Vagina (tissue), 2 donors: ENCODE results near the gene SHF. TPM values are rescaled to one million over a fixed set of nuclear protein-coding genes. Genes with fewer than 3 reads are reported as not detected.
A peak's percentile ranks its signal among the peaks of the same experiment; 100 is the strongest.
"Not testable (repeated sequence)": the region's sequence is repeated elsewhere in the genome, so short reads cannot be mapped to it uniquely, and the experiment has no call there.

Experiments used
- DNase-seq, 2 donors: peaks; one replicate each; pipeline ENCODE4 v3.0.0-alpha.2; 2017; ENCODE audit errors: extremely low spot score in 2 of 2
- H3K27ac ChIP-seq: fragments of 200-600 bp; sonication (generic); one replicate; pipeline ENCODE4 v1.5.1; 2019
- H3K27me3 ChIP-seq: fragments of 200-600 bp; sonication (generic); one replicate; pipeline ENCODE4 v1.5.1; 2019
- H3K36me3 ChIP-seq, 2 donors: fragments of 200-600 bp; sonication (generic); one replicate each; pipeline ENCODE4 v1.5.1; 2017 to 2019
- H3K4me1 ChIP-seq: fragments of 200-600 bp; sonication (generic); one replicate; pipeline ENCODE4 v1.5.1; 2019
- H3K4me3 ChIP-seq, 2 donors: fragments of 200-600 bp; sonication (generic); 1 replicate in 1 of 2; 2 replicates in 1 of 2; pipeline ENCODE4 v1.5.1; 2016 to 2019
- H3K9me3 ChIP-seq: fragments of 200-600 bp; sonication (generic); one replicate; pipeline ENCODE4 v1.5.1; 2019
- CTCF ChIP-seq, 3 experiments: fragments of 450-650 bp in 2 of 3; fragments of 200-600 bp in 1 of 3; sonication (generic) in 1 of 3; IDR thresholded peaks; one replicate each; pipeline ENCODE4 v1.5.1; 2017 to 2019; ENCODE audit warnings: antibody characterized with exemption in 3 of 3, mild to moderate bottlenecking in 2 of 3, moderate library complexity in 2 of 3
- POLR2A ChIP-seq, 2 donors: fragments of 450-650 bp; IDR thresholded peaks; one replicate each; pipeline ENCODE4 v1.6.1; 2017; ENCODE audit warnings: antibody characterized with exemption in 2 of 2, mild to moderate bottlenecking in 2 of 2, moderate library complexity in 2 of 2
- POLR2AphosphoS5 ChIP-seq, 2 donors: sonication (generic); formaldehyde crosslinking; IDR thresholded peaks; one replicate each; pipeline ENCODE4 v1.9.0; 2017; ENCODE audit warnings: antibody characterized with exemption in 2 of 2, mild to moderate bottlenecking in 2 of 2, low read depth in 1 of 2; ENCODE audit not compliant: insufficient read depth in 1 of 2
- intact Hi-C: fragments of 100-400 bp; cut with DNase I; formaldehyde crosslinking; loops from one replicate; pipeline ENCODE4 v1.15.1; 2023
- total RNA-seq: library from RNA; depleted of rRNA; stranded (reverse); fragments of >200 nt; gene quantifications from one replicate; pipeline ENCODE4 v1.2.3, GENCODE V29; 2016

The SHF gene
- total RNA-seq, 1 donor from 2014 or later = 15.0 TPM

GRCh38 chr15:45136378-45136764 lies 51.4 kb downstream of the SHF start:
- TF ChIP-seq POLR2A (IDR thresholded peaks at IDR 0.05) (no peak), POLR2AphosphoS5 (IDR thresholded peaks at IDR 0.05; ENCODE audit: insufficient read depth in 1 of 2, low read depth in 1 of 2) (no peak), CTCF (IDR thresholded peaks at IDR 0.05) (no peak)
- H3K36me3 ChIP-seq = no peaks in the 10 kb centered on the region
- no peak overlapping the region for H3K4me3 ChIP-seq
- H3K27me3 ChIP-seq = peaks cover 6% of the 10 kb centered on the region
- no peaks in the 10 kb centered on the region for H3K9me3 ChIP-seq
- DNase-seq = no peak
- H3K27ac ChIP-seq = no peak overlapping the region
- no peaks in the 10 kb centered on the region for H3K4me1 ChIP-seq
- intact Hi-C loops = no loop called here

DNA sequence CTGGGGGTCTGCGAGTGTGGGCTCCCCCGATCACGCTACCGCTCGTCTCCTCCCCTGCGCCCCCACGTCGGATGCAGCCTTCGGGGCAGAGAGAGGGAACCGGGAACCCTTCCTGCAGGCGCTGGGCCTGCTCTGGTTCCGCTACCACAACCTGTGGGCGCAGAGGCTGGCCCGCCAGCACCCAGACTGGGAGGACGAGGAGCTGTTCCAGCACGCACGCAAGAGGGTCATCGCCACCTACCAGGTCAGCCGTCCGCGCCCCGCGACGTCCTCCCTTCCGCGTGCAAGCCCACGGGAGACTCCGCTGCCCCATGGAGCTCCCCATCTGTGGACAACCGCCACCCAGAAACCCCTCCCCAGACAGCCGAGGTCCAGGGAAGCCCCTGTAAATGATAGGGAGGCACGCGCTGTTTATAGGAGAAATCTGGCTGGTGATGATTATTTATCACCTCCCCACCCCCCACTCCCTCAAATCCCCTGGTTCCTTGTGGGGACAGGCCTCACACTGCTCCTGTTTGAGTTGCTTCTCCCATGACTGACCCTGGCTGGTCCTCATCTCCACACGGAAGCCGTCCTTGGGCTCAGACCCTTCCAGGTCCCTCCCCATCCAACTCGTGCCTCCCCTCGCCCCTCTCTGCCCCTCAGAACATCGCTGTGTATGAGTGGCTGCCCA lies 51.9 kb downstream of the SHF start:
- H3K27me3 ChIP-seq, H3K4me3 ChIP-seq, H3K9me3 ChIP-seq, intact Hi-C loops, H3K36me3 ChIP-seq, H3K27ac ChIP-seq, DNase-seq, H3K4me1 ChIP-seq: not testable (repeated sequence)

GRCh38 chr15:45134682-45135604 lies 52.8 kb downstream of the SHF start:
- H3K4me1 ChIP-seq = peaks cover 2% of the 10 kb centered on the region
- H3K36me3 ChIP-seq = no peaks in the 10 kb centered on the region
- TF ChIP-seq POLR2AphosphoS5 (IDR thresholded peaks at IDR 0.05; ENCODE audit: insufficient read depth in 1 of 2, low read depth in 1 of 2) (no peak), CTCF (IDR thresholded peaks at IDR 0.05) (no peak), POLR2A (IDR thresholded peaks at IDR 0.05) (no peak)
- intact Hi-C loops = no loop called here
- H3K4me3 ChIP-seq = peak overlapping the region in 1 of 2 donors; percentile 6
- no peak for DNase-seq
- H3K9me3 ChIP-seq = no peaks in the 10 kb centered on the region
- H3K27ac ChIP-seq = no peak overlapping the region
- H3K27me3 ChIP-seq = peaks cover 6% of the 10 kb centered on the region

DNA sequence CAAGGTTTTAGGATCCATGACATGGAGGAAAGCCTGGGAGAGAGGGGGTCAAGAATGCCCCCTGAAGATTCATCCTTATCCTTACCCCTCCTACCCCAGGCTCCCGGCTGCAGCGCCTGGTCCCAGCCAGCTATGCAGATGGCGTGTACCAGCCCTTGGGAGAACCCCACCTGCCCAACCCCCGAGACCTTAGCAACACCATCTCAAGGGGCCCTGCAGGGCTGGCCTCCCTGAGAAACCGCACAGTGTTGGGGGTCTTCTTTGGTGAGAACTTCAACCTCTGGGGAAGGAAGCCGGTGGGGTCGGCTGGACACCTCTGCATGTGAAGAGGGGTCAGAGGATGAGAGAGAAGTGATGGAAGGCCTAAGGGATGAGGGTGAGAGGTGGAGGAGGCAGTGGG lies 53.7 kb downstream of the SHF start:
- intact Hi-C loops = no loop called here
- TF ChIP-seq POLR2A (IDR thresholded peaks at IDR 0.05) (no peak), CTCF (IDR thresholded peaks at IDR 0.05) (no peak), POLR2AphosphoS5 (IDR thresholded peaks at IDR 0.05; ENCODE audit: insufficient read depth in 1 of 2, low read depth in 1 of 2) (no peak)
- H3K36me3 ChIP-seq = no peaks in the 10 kb centered on the region
- H3K9me3 ChIP-seq = no peaks in the 10 kb centered on the region
- no peak overlapping the region for H3K27ac ChIP-seq
- no peak overlapping the region for H3K4me3 ChIP-seq
- peaks cover 10% of the 10 kb centered on the region for H3K4me1 ChIP-seq
- no peak for DNase-seq
- H3K27me3 ChIP-seq = peaks cover 6% of the 10 kb centered on the region

DNA sequence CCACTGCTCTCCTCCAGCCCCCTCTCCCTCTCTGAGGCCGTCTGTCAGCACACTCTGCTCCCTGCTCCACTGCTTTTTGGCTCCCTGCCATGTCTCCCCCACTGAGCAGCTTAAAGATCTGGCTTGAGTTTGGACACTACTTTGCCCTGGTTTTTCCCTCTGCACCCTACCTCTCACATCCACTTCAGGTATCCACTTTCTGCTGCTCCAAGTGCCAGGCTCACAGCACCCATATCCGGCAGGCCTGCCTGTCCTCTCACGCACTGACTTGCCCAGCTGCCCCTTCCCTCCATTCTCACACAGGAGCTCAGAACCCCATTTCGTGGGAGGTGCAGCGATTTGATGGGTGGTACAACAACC lies 54.2 kb downstream of the SHF start:
- H3K27me3 ChIP-seq = peaks cover 6% of the 10 kb centered on the region
- no peaks in the 10 kb centered on the region for H3K9me3 ChIP-seq
- H3K27ac ChIP-seq = no peak overlapping the region
- no peak for DNase-seq
- TF ChIP-seq POLR2A (IDR thresholded peaks at IDR 0.05) (no peak), CTCF (IDR thresholded peaks at IDR 0.05) (no peak), POLR2AphosphoS5 (IDR thresholded peaks at IDR 0.05; ENCODE audit: insufficient read depth in 1 of 2, low read depth in 1 of 2) (no peak)
- intact Hi-C loops = no loop called here
- H3K36me3 ChIP-seq = no peaks in the 10 kb centered on the region
- H3K4me3 ChIP-seq = no peak overlapping the region
- H3K4me1 ChIP-seq = peaks cover 10% of the 10 kb centered on the region
